Pericardium fibroblast (primary cell): ENCODE results near the gene CDH5. TPM values are rescaled to one million over a fixed set of nuclear protein-coding genes. Genes with fewer than 3 reads are reported as not detected.

Experiments
- total RNA-seq: library from RNA; depleted of rRNA; stranded (reverse); fragments of >200 nt; gene quantifications from 2 replicates; pipeline ENCODE4 v1.2.3, GENCODE V29; 2015

CDH5 gene
- 14.2 and 15.9 TPM in 2 replicates for total RNA-seq

GRCh38 chr16:66366433-66367299 lies at the start of gene CDH5:
CDH5 (plus strand) TSS chr16:66366691; CDS start chr16:66379338, 12,647 bp downstream.

GRCh38 chr16:66427036-66427860 lies 60.8 kb downstream of the CDH5 start, which contains the start of gene BEAN1:
BEAN1 (plus strand) TSS chr16:66427295; CDS start chr16:66437677, 10,382 bp downstream.

Other genes starting within 250 kb of the CDH5 start
- gene BEAN1, start 60.6 kb downstream of the CDH5 start, total RNA-seq: 0.51 and 8.5 TPM in 2 replicates
- gene TK2, start 183.4 kb downstream of the CDH5 start, total RNA-seq: 27.2 and 27.3 TPM in 2 replicates
- gene CKLF, start 185.9 kb downstream of the CDH5 start, total RNA-seq: 21.9 and 39.8 TPM in 2 replicates
- gene CMTM1, start 199.7 kb downstream of the CDH5 start, total RNA-seq: 1.4 and 3.7 TPM in 2 replicates
- not detected in 2 replicates for gene CMTM2, start 212.8 kb downstream of the CDH5 start, total RNA-seq
- gene CMTM3, start 238.0 kb downstream of the CDH5 start, total RNA-seq: 32.3 and 50.6 TPM in 2 replicates